Caco-2 (cell line): ENCODE data around the gene LCMT2. TPM values are rescaled to one million over a fixed set of nuclear protein-coding genes. Genes with fewer than 3 reads are reported as not detected.
A peak's percentile ranks its signal among the peaks of the same experiment; 100 is the strongest.

Experiments
- BruUV-seq: library from RNA; stranded (reverse); fragments of 400-500 nt; replicated peaks from 2 replicates; lab custom pipeline; 2021; lab: Mats Ljungman, UMichigan
- CTCF ChIA-PET: fragments of 300-600 bp; sonication (Branson Sonifier 250); formaldehyde crosslinking; loops from one replicate; lab custom pipeline; 2022; ENCODE audit warnings: antibody characterized with exemption; lab: Charles Lee
- POLR2A ChIA-PET: fragments of 300-600 bp; sonication (Branson Sonifier 250); formaldehyde crosslinking; loops from one replicate; lab custom pipeline; 2022; ENCODE audit warnings: antibody characterized with exemption; lab: Charles Lee
- DNase-seq, 2 experiments: peaks; one replicate each; pipeline versions ENCODE4 v3.0.0 to v3.0.0-alpha.2; 2020 to 2022
- H3K27me3 ChIP-seq: replicated peaks from 2 replicates; pipeline ENCODE4 v1.6.0; 2011; ENCODE audit warnings: low read length; ENCODE audit not compliant: control insufficient read depth, insufficient read depth
- H3K36me3 ChIP-seq: 2 replicates; pipeline ENCODE4 v1.5.1; 2011; ENCODE audit warnings: low read length; ENCODE audit not compliant: control insufficient read depth, insufficient read depth
- H3K4me1 ChIP-seq: fragments of 250-450 bp; sonication (Bioruptor Pico); 2 replicates; pipeline ENCODE4 v1.5.1; 2020; ENCODE audit warnings: mild to moderate bottlenecking
- H3K4me3 ChIP-seq: 2 replicates; pipeline ENCODE4 v1.5.1; 2011; ENCODE audit warnings: low read depth, mild to moderate bottlenecking, control low read depth, low read length
- H3K9me3 ChIP-seq: fragments of 250-450 bp; sonication (Bioruptor Pico); 2 replicates; pipeline ENCODE4 v1.5.1; 2020; ENCODE audit warnings: mild to moderate bottlenecking, moderate library complexity
- H3K27ac Mint-ChIP-seq: one replicate; pipeline ENCODE4 v1.8.0; 2022; ENCODE audit warnings: mixed read lengths; ENCODE audit not compliant: unreplicated experiment
- H3K27me3 Mint-ChIP-seq: one replicate; pipeline ENCODE4 v1.8.0; 2022; ENCODE audit warnings: mixed read lengths; ENCODE audit not compliant: insufficient read depth, unreplicated experiment
- H3K36me3 Mint-ChIP-seq: one replicate; pipeline ENCODE4 v1.8.0; 2022; ENCODE audit warnings: mild to moderate bottlenecking, mixed read lengths; ENCODE audit not compliant: insufficient read depth, unreplicated experiment
- H3K4me1 Mint-ChIP-seq: one replicate; pipeline ENCODE4 v1.8.0; 2022; ENCODE audit warnings: low read depth, mixed read lengths; ENCODE audit not compliant: unreplicated experiment
- H3K4me3 Mint-ChIP-seq: one replicate; pipeline ENCODE4 v1.8.0; 2022; ENCODE audit warnings: mild to moderate bottlenecking, moderate library complexity, mixed read lengths; ENCODE audit not compliant: unreplicated experiment
- H3K9me3 Mint-ChIP-seq: one replicate; pipeline ENCODE4 v1.8.0; 2022; ENCODE audit warnings: mixed read lengths; ENCODE audit not compliant: unreplicated experiment
- CTCF ChIP-seq, 2 experiments: fragments of 200-600 bp in 1 of 2; IDR thresholded peaks; 1 replicate in 1 of 2; 2 replicates in 1 of 2; pipeline versions ENCODE4 v1.5.1 to v1.8.0; 2011 to 2022; ENCODE audit warnings: antibody characterized with exemption in 1 of 2, control low read depth in 1 of 2, inconsistent platforms in 1 of 2, low read depth in 1 of 2, low read length in 1 of 2, mild to moderate bottlenecking in 1 of 2, moderate library complexity in 1 of 2; ENCODE audit not compliant: insufficient read depth in 1 of 2, severe bottlenecking in 1 of 2, unreplicated experiment in 1 of 2
- intact Hi-C: fragments of 100-400 bp; cut with micrococcal nuclease; formaldehyde crosslinking; loops from one replicate; pipeline ENCODE4 v1.10.0; 2022; ENCODE audit not compliant: unreplicated experiment
- total RNA-seq: library from RNA; stranded (reverse); gene quantifications from 2 replicates; pipeline ENCODE4 v1.2.3, GENCODE V29; 2022

Gene LCMT2
- total RNA-seq, 1 experiment from 2014 or later: 7.9 TPM

- H3K27me3 ChIP-seq: no peaks in the 10 kb centered on the region
- intact Hi-C loops: loop anchor here (5.0 kb wide), 2 partner anchors 80 to 585 kb away; no protein-coding TSS in a partner anchor
- no peak for TF ChIP-seq CTCF (IDR thresholded peaks at IDR 0.05; ENCODE audit: insufficient read depth in 1 of 2, low read depth in 1 of 2, low read length in 1 of 2, severe bottlenecking in 1 of 2, unreplicated experiment in 1 of 2)
- CTCF ChIA-PET: interaction anchor here (0.5 kb wide), 1 partner anchor 84 kb away, joined by 3 read pairs; the partner anchor contains the start of genes TUBGCP4 and ZSCAN29
- Mint-ChIP-seq H3K27me3 (peaks cover 14% of the 10 kb centered on the region), H3K9me3 (no peaks in the 10 kb centered on the region), H3K4me1 (peaks cover 4% of the 10 kb centered on the region), H3K4me3 (no peak overlapping the region), H3K36me3 (no peaks in the 10 kb centered on the region), H3K27ac (no peak overlapping the region)
- POLR2A ChIA-PET: no interaction called here
- DNase-seq: no peak
- no peaks in the 10 kb centered on the region for H3K9me3 ChIP-seq
- no peaks in the 10 kb centered on the region for H3K4me1 ChIP-seq
- BruUV-seq: no TSS peak
- H3K36me3 ChIP-seq: no peaks in the 10 kb centered on the region
- no peak overlapping the region for H3K4me3 ChIP-seq
Measured at GRCh38 chr15:43287254-43287653, 43.1 kb downstream of the LCMT2 start.

- BruUV-seq: no TSS peak
- H3K4me3 ChIP-seq: no peak overlapping the region
- H3K36me3 Mint-ChIP-seq: no peaks in the 10 kb centered on the region
- H3K27ac Mint-ChIP-seq: no peak overlapping the region
- no peaks in the 10 kb centered on the region for H3K27me3 ChIP-seq
- no peaks in the 10 kb centered on the region for H3K36me3 ChIP-seq
- H3K9me3 Mint-ChIP-seq: no peaks in the 10 kb centered on the region
- no peak for TF ChIP-seq CTCF (IDR thresholded peaks at IDR 0.05; ENCODE audit: insufficient read depth in 1 of 2, low read depth in 1 of 2, low read length in 1 of 2, severe bottlenecking in 1 of 2, unreplicated experiment in 1 of 2)
- H3K27me3 Mint-ChIP-seq: peaks cover 10% of the 10 kb centered on the region
- no peaks in the 10 kb centered on the region for H3K4me1 ChIP-seq
- DNase-seq: no peak
- ChIA-PET POLR2A (no interaction called here), CTCF (interaction anchor here (0.6 to 2.2 kb wide), 13 partner anchors 19 to 227 kb away, joined by 3 to 59 read pairs (median 4); partner anchors contain the start of gene TGM5)
- no peak overlapping the region for H3K4me3 Mint-ChIP-seq
- H3K9me3 ChIP-seq: no peaks in the 10 kb centered on the region
- intact Hi-C loops: loop anchor here (5.0 kb wide), 2 partner anchors 79 to 584 kb away; no protein-coding TSS in a partner anchor
- H3K4me1 Mint-ChIP-seq: peaks cover 4% of the 10 kb centered on the region
Measured at GRCh38 chr15:43286074-43286473, 44.3 kb downstream of the LCMT2 start.

- no TSS peak for BruUV-seq
- no peaks in the 10 kb centered on the region for H3K27me3 ChIP-seq
- H3K36me3 ChIP-seq: no peaks in the 10 kb centered on the region
- TF ChIP-seq CTCF (IDR thresholded peaks at IDR 0.05; ENCODE audit: insufficient read depth in 1 of 2, low read depth in 1 of 2, low read length in 1 of 2, severe bottlenecking in 1 of 2, unreplicated experiment in 1 of 2): peak; percentile 64 to 79
- H3K36me3 Mint-ChIP-seq: no peaks in the 10 kb centered on the region
- H3K9me3 Mint-ChIP-seq: no peaks in the 10 kb centered on the region
- DNase-seq: peak; percentile 46 to 71
- ChIA-PET POLR2A (no interaction called here), CTCF (interaction anchor here (0.6 to 2.2 kb wide), 13 partner anchors 19 to 226 kb away, joined by 3 to 59 read pairs (median 4); partner anchors contain the start of gene TGM5)
- no peak overlapping the region for H3K4me3 Mint-ChIP-seq
- no peaks in the 10 kb centered on the region for H3K9me3 ChIP-seq
- H3K4me3 ChIP-seq: no peak overlapping the region
- peaks cover 10% of the 10 kb centered on the region for H3K27me3 Mint-ChIP-seq
- intact Hi-C loops: loop anchor here (1.0 to 5.0 kb wide), 4 partner anchors 60 to 583 kb away; no protein-coding TSS in a partner anchor
- peaks cover 4% of the 10 kb centered on the region for H3K4me1 Mint-ChIP-seq
- no peaks in the 10 kb centered on the region for H3K4me1 ChIP-seq
- H3K27ac Mint-ChIP-seq: no peak overlapping the region
Measured at GRCh38 chr15:43285609-43286037, 44.8 kb downstream of the LCMT2 start.
